ENCODE measurements around the gene MAPK4.

DNA sequence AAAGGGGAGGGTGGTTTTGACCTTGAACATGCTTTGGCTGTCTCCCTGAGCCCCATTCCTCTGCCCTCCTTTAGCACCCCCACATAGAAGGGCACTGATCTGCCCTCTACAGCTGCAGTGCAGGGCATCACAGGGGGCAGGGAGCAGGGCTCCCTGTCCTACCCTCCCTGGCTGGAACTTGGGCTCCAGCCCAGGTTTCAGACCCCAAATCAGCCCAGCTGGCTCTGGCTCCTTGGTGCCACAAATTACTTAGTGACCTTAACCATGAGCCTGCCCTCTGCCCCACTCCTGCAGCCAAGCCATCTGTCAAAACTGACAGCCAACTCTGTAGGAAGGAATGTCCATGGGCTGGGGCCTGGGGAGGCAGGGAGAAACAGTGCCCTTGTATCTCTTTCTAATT lies 105.6 kb downstream of the MAPK4 start:
- TF ChIP-seq, protein P1, sequence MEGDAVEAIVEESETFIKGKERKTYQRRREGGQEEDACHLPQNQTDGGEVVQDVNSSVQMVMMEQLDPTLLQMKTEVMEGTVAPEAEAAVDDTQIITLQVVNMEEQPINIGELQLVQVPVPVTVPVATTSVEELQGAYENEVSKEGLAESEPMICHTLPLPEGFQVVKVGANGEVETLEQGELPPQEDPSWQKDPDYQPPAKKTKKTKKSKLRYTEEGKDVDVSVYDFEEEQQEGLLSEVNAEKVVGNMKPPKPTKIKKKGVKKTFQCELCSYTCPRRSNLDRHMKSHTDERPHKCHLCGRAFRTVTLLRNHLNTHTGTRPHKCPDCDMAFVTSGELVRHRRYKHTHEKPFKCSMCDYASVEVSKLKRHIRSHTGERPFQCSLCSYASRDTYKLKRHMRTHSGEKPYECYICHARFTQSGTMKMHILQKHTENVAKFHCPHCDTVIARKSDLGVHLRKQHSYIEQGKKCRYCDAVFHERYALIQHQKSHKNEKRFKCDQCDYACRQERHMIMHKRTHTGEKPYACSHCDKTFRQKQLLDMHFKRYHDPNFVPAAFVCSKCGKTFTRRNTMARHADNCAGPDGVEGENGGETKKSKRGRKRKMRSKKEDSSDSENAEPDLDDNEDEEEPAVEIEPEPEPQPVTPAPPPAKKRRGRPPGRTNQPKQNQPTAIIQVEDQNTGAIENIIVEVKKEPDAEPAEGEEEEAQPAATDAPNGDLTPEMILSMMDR (IDR thresholded peaks at IDR 0.05), result no peak
- TF ChIP-seq POLR2AphosphoS5 (IDR thresholded peaks at IDR 0.05), result no peak
- TF ChIP-seq POLR2A (IDR thresholded peaks at IDR 0.05), result no peak

Measured in upper lobe of left lung (tissue), 4 donors.